K562 (cell line): Measurements from ENCODE around the gene RAD17. TPM values are rescaled to one million over a fixed set of nuclear protein-coding genes. Genes with fewer than 3 reads are reported as not detected.

Experiments used
- ATAC-seq: fragments of 200-7000 bp; cut with Tn5 transposase; 3 replicates; pipeline ENCODE4 v1.9.1; 2020; ENCODE audit warnings: moderate library complexity
- Bru-seq: library from RNA; stranded (reverse); fragments of 400-500 nt; gene quantifications from one replicate; lab custom pipeline; 2021; lab: Mats Ljungman, UMichigan
- BruChase-seq, 2 experiments: library from RNA; stranded (reverse); fragments of 400-500 nt; gene quantifications; one replicate each; lab custom pipeline; 2021; lab: Mats Ljungman, UMichigan
- BruUV-seq: library from RNA; stranded (reverse); fragments of 400-500 nt; replicated peaks from 2 replicates; lab custom pipeline; 2021; lab: Mats Ljungman, UMichigan
- CTCF ChIA-PET: fragments of 300-600 bp; formaldehyde crosslinking; extraction: SDS; loops from one replicate; lab custom pipeline; 2021; ENCODE audit warnings: low intra/inter-chr PET ratio; lab: Yijun Ruan, JAX
- POLR2A ChIA-PET: fragments of 300-600, 350-650 bp; sonication (Branson Sonifier 250); formaldehyde crosslinking; extraction: SDS; loops from one replicate; lab custom pipeline; 2021; ENCODE audit warnings: antibody characterized with exemption, inconsistent platforms; lab: Yijun Ruan, JAX
- DNase-seq, 4 experiments: peaks; one replicate each; pipeline versions ENCODE4 v3.0.0 to v3.0.0-alpha.2; 2011 to 2018; ENCODE audit warnings: low spot score in 3 of 4, mixed read lengths in 3 of 4; ENCODE audit errors: extremely low read depth in 1 of 4
- FAIRE-seq: peaks from 2 replicates; lab custom pipeline; 2011; peaks lifted over from hg19 to GRCh38; lab: Jason Lieb, UNC
- H2AFZ ChIP-seq: 2 replicates; pipeline ENCODE4 v1.6.0; 2011; ENCODE audit warnings: low read depth, low read length, control low read depth, inconsistent platforms
- H3K27ac ChIP-seq: fragments of 200-600 bp; 3 replicates; pipeline ENCODE4 v1.8.0; 2011; ENCODE audit warnings: low read depth, mild to moderate bottlenecking, control low read depth, inconsistent platforms, low read length, moderate library complexity, mixed read lengths; ENCODE audit errors: extremely low read depth
- H3K27me3 ChIP-seq, 2 experiments: fragments of 300-600 bp in 1 of 2; 2 replicates in 1 of 2; 3 replicates in 1 of 2; pipeline versions ENCODE4 v1.6.0 to v1.8.0; 2011; ENCODE audit warnings: inconsistent platforms in 2 of 2, low read length in 2 of 2, mild to moderate bottlenecking in 1 of 2, mixed read lengths in 1 of 2, moderate library complexity in 1 of 2; ENCODE audit not compliant: control insufficient read depth in 2 of 2, insufficient read depth in 2 of 2
- H3K36me3 ChIP-seq: fragments of 300-600 bp; 3 replicates; pipeline ENCODE4 v1.8.0; 2011; ENCODE audit warnings: mild to moderate bottlenecking, low read length, inconsistent platforms; ENCODE audit not compliant: control insufficient read depth, insufficient read depth
- H3K4me1 ChIP-seq, 2 experiments: fragments of 200-600 bp in 1 of 2; replicated peaks in 1 of 2; 2 replicates in 1 of 2; 3 replicates in 1 of 2; pipeline versions ENCODE4 v1.5.1 to v1.8.0; 2011; ENCODE audit warnings: inconsistent platforms in 2 of 2, low read length in 2 of 2, mild to moderate bottlenecking in 1 of 2, mixed read lengths in 1 of 2, moderate library complexity in 1 of 2; ENCODE audit not compliant: control insufficient read depth in 2 of 2, insufficient read depth in 2 of 2
- H3K4me2 ChIP-seq: 2 replicates; pipeline ENCODE4 v1.6.1; 2011; ENCODE audit warnings: low read length, control low read depth, inconsistent platforms, mixed read lengths; ENCODE audit not compliant: insufficient read depth
- H3K4me3 ChIP-seq: fragments of 200-600 bp; sonication (generic), shearing (Covaris generic); 2 replicates; pipeline ENCODE4 v1.5.1; 2016; ENCODE audit warnings: control low read depth, inconsistent platforms
- H3K79me2 ChIP-seq: fragments of 200-600 bp; 3 replicates; pipeline ENCODE4 v1.8.0; 2011; ENCODE audit warnings: low read length, inconsistent platforms; ENCODE audit not compliant: control insufficient read depth, insufficient read depth
- H3K9ac ChIP-seq, 2 experiments: 2 replicates each; pipeline versions ENCODE4 v1.6.0 to v1.6.1; 2011; ENCODE audit warnings: low read depth in 2 of 2, low read length in 2 of 2, control low read depth in 1 of 2, inconsistent platforms in 1 of 2, mild to moderate bottlenecking in 1 of 2, mixed read lengths in 1 of 2; ENCODE audit not compliant: insufficient read depth in 1 of 2
- H3K9me1 ChIP-seq: one replicate; pipeline ENCODE4 v1.6.0; 2011; ENCODE audit warnings: inconsistent platforms, mild to moderate bottlenecking, low read length, moderate library complexity; ENCODE audit not compliant: control insufficient read depth, insufficient read depth
- H3K9me3 ChIP-seq: replicated peaks from 2 replicates; pipeline ENCODE4 v1.5.1; 2011; ENCODE audit warnings: low read depth, low read length, inconsistent platforms; ENCODE audit not compliant: control insufficient read depth, insufficient read depth
- H4K20me1 ChIP-seq: replicated peaks from 2 replicates; pipeline ENCODE4 v1.6.1; 2011; ENCODE audit warnings: low read length, inconsistent platforms, mixed read lengths; ENCODE audit not compliant: control insufficient read depth, insufficient read depth
- ARID3B ChIP-seq: fragments of 250-450 bp; sonication (Bioruptor Pico); IDR thresholded peaks from 2 replicates; pipeline ENCODE4 v1.4.0; 2020; ENCODE audit warnings: borderline replicate concordance
- CREM ChIP-seq: IDR thresholded peaks from 2 replicates; pipeline ENCODE4 v1.6.1; 2014; ENCODE audit warnings: antibody characterized with exemption, low read depth
- NFE2 ChIP-seq: IDR thresholded peaks from 2 replicates; pipeline ENCODE4 v1.6.1; 2014; ENCODE audit warnings: antibody characterized with exemption, low read depth
- RBFOX2 ChIP-seq: fragments of 200-400 bp; formaldehyde crosslinking; IDR thresholded peaks from 2 replicates; pipeline ENCODE4 v1.6.1; 2017; ENCODE audit warnings: low read depth, mild to moderate bottlenecking, low read length, moderate library complexity
- RUNX1 ChIP-seq: sonication (generic); IDR thresholded peaks from 2 replicates; pipeline ENCODE4 v1.6.1; 2016; ENCODE audit warnings: antibody characterized with exemption, low read depth
- TOE1 ChIP-seq, 2 experiments: fragments of 450-650 bp in 1 of 2; sonication (generic) in 1 of 2; formaldehyde crosslinking in 1 of 2; IDR thresholded peaks; 2 replicates each; pipeline versions ENCODE4 v1.7.1 to v1.8.0; 2016 to 2022; ENCODE audit warnings: borderline replicate concordance in 2 of 2, mild to moderate bottlenecking in 2 of 2, antibody characterized with exemption in 1 of 2, inconsistent platforms in 1 of 2, low read depth in 1 of 2, missing genetic modification reagents in 1 of 2, moderate library complexity in 1 of 2
- WGBS: fragments of 100-300 bp; shearing (Covaris generic); methylation state at CpG from one replicate; pipeline ENCODE4 v1.1.6; 2016; ENCODE audit warnings: low coverage, mixed read lengths; ENCODE audit not compliant: insufficient coverage; ENCODE audit errors: missing lambda C conversion rate; 5-methylcytosine and 5-hydroxymethylcytosine counted together
- in situ Hi-C: fragments of 300-500 bp; cut with MboI; formaldehyde crosslinking; loops from 4 replicates; pipeline ENCODE4 v1.15.0; 2018; ENCODE audit warnings: inconsistent platforms, mixed read lengths
- intact Hi-C: fragments of 100-400 bp; cut with micrococcal nuclease; formaldehyde crosslinking; loops from 2 replicates; pipeline ENCODE4 v1.14.2; 2022
- long read RNA-seq, 3 experiments: library from polyadenylated mRNA in 2 of 3; library from RNA in 1 of 3; unstranded in 2 of 3; stranded (forward) in 1 of 3; transcript quantifications; one replicate each; pipeline ENCODE4 v2.0.0, GENCODE V29; 2019 to 2022
- polyA minus RNA-seq, 3 experiments: library from RNA; depleted of rRNA, polyadenylated mRNA; stranded (reverse); fragments of >200 nt; gene quantifications; 2 replicates each; pipeline ENCODE4 v1.2.3, GENCODE V29; 2011
- polyA plus RNA-seq, 8 experiments: library from polyadenylated mRNA; depleted of rRNA in 4 of 8; stranded (reverse) in 5 of 8; unstranded in 3 of 8; fragments of >200 nt; fragmentation: Nextera tagmentation in 2 of 8; fragmentation: Illumina TruSeq in 1 of 8; extraction: Ambion mirVana in 2 of 8; extraction: Trizol in 1 of 8; gene quantifications; 2 replicates each; pipeline versions ENCODE4 v1.2.1 to v1.2.3, GENCODE V29; 2011 to 2014; ENCODE audit warnings: inconsistent platforms in 1 of 8, missing spikeins in 1 of 8
- total RNA-seq, 7 experiments: library from RNA; depleted of rRNA in 6 of 7; stranded (reverse); fragments of >200 nt in 6 of 7; fragmentation: Illumina TruSeq in 2 of 7; extraction: Trizol in 2 of 7; gene quantifications; 2 replicates each; pipeline versions ENCODE4 v1.2.1 to v1.2.3, GENCODE V29; 2011 to 2021; ENCODE audit warnings: low replicate concordance in 1 of 7
- TF ChIP-seq, protein P1 (sequence below): fragments of 450-650 bp; formaldehyde crosslinking; IDR thresholded peaks from 2 replicates; pipeline ENCODE4 v1.4.0; 2022; ENCODE audit warnings: missing genetic modification characterization

RAD17 gene, protein sequence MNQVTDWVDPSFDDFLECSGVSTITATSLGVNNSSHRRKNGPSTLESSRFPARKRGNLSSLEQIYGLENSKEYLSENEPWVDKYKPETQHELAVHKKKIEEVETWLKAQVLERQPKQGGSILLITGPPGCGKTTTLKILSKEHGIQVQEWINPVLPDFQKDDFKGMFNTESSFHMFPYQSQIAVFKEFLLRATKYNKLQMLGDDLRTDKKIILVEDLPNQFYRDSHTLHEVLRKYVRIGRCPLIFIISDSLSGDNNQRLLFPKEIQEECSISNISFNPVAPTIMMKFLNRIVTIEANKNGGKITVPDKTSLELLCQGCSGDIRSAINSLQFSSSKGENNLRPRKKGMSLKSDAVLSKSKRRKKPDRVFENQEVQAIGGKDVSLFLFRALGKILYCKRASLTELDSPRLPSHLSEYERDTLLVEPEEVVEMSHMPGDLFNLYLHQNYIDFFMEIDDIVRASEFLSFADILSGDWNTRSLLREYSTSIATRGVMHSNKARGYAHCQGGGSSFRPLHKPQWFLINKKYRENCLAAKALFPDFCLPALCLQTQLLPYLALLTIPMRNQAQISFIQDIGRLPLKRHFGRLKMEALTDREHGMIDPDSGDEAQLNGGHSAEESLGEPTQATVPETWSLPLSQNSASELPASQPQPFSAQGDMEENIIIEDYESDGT
- 56.1 and 66.3 TPM in 2 replicates for total RNA-seq (2011; cell fraction: chromatin; rRNA removed; ENCODE audit: low replicate concordance)
- total RNA-seq (2011; cell fraction: nucleolus; rRNA removed), result 61.0 and 79.1 TPM in 2 replicates
- 59.5 and 63.1 TPM in 2 replicates for total RNA-seq (2011; cell fraction: nucleoplasm; rRNA removed)
- total RNA-seq (2014; rRNA removed), result 21.1 and 36.7 TPM in 2 replicates
- total RNA-seq (2014; rRNA removed; fragmentation: Illumina TruSeq; extraction: Trizol), result 40.1 and 41.9 TPM in 2 replicates
- total RNA-seq (2015; rRNA removed; fragmentation: Illumina TruSeq; extraction: Trizol), result 33.6 and 40.7 TPM in 2 replicates
- total RNA-seq (2021), result 32.9 and 35.2 TPM in 2 replicates
- polyA plus RNA-seq (2011; rRNA removed), result 45.2 and 47.2 TPM in 2 replicates
- polyA plus RNA-seq (2011; cell fraction: cytosol; rRNA removed), result 15.7 and 17.9 TPM in 2 replicates
- polyA plus RNA-seq (2011; cell fraction: nucleus; rRNA removed), result 44.1 and 52.9 TPM in 2 replicates
- polyA plus RNA-seq (2012), result 20.4 and 31.9 TPM in 2 replicates
- polyA plus RNA-seq (2014; fragmentation: Illumina TruSeq; extraction: Trizol), result 40.9 and 50.1 TPM in 2 replicates
- 10 to 100 TPM; 25.6 to 44.4 TPM for polyA plus RNA-seq (2014; fragmentation: Nextera tagmentation; extraction: Ambion mirVana)
- polyA plus RNA-seq (2014; rRNA removed), result 35.6 and 39.0 TPM in 2 replicates
- 35.0 and 43.2 TPM in 2 replicates for polyA minus RNA-seq (2011; rRNA and poly(A)+ RNA removed)
- polyA minus RNA-seq (2011; cell fraction: cytosol; rRNA and poly(A)+ RNA removed), result 13.5 and 18.0 TPM in 2 replicates
- 45.4 and 55.8 TPM in 2 replicates for polyA minus RNA-seq (2011; cell fraction: nucleus; rRNA and poly(A)+ RNA removed)
- Bru-seq, nascent RNA, result percentile 78 among the genes with signal in this experiment
- BruChase-seq, experiment 1, labeled RNA remaining after a 2-hour chase, result percentile 82 among the genes with signal in this experiment
- percentile 83 among the genes with signal in this experiment for BruChase-seq, experiment 2, labeled RNA remaining after a 6-hour chase
- long read RNA-seq, experiment 1, transcript RAD17-204 (18 exons, 2,943 nt), result major isoform, 32 of 142 reads
- long read RNA-seq, experiment 1, transcript RAD17-219 (17 exons, 2,323 nt), result minor isoform, 8 of 142 reads
- long read RNA-seq, experiment 1, transcript RAD17-202 (17 exons, 3,164 nt), result minor isoform, 10 of 142 reads
- long read RNA-seq, experiment 1, transcript RAD17-220 (18 exons, 3,057 nt), result minor isoform, 11 of 142 reads
- long read RNA-seq, experiment 1, partial matches to known transcripts, result 15 of 142 reads
- long read RNA-seq, experiment 1, other reads (novel, unspliced or antisense), result 58 of 142 reads
- long read RNA-seq, experiment 2, partial matches to known transcripts, result 22 of 31 reads
- long read RNA-seq, experiment 2, other reads (novel, unspliced or antisense), result 7 of 31 reads
- long read RNA-seq, experiment 3, partial matches to known transcripts, result 7 of 21 reads
- long read RNA-seq, experiment 3, other reads (novel, unspliced or antisense), result 11 of 21 reads

GRCh38 chr5:69369340-69370121, at the start of gene RAD17, which contains the start of the genes AK6 and TAF9:
TSS of gene RAD17 (plus strand) at chr5:69369818. CDS start at chr5:69372209, 2,391 bp downstream.
TSS of gene AK6 (minus strand) at chr5:69369520. CDS start at chr5:69369490, 30 bp downstream.
TSS of gene TAF9 (minus strand) at chr5:69369520. CDS start at chr5:69365737, 3,783 bp downstream.
- H3K27me3 ChIP-seq, result no peaks in the 10 kb centered on the region
- H3K9ac ChIP-seq, result peak within 1 kb of the TSS; percentile 92 to 97
- no TSS peak for BruUV-seq
- H3K4me3 ChIP-seq, result peak within 1 kb of the TSS; percentile 70
- no peaks in the 10 kb centered on the region for H4K20me1 ChIP-seq
- peaks cover 41% of the 10 kb centered on the region for H3K36me3 ChIP-seq
- ATAC-seq, result peak; percentile 90
- FAIRE-seq, result peak; percentile 85
- no peaks in the 10 kb centered on the region for H3K9me3 ChIP-seq
- in situ Hi-C loops, result no loop called here
- peak within 1 kb of the TSS; percentile 96 for H3K4me2 ChIP-seq
- CTCF ChIA-PET, result no interaction called here
- H3K9me1 ChIP-seq, result no peaks in the 10 kb centered on the region
- DNase-seq, result peak; percentile 87 to 95 (median 90)
- peak within 1 kb of the TSS; percentile 97 for H2AFZ ChIP-seq
- H3K79me2 ChIP-seq, result peaks cover 84% of the 10 kb centered on the region
- H3K27ac ChIP-seq, result peak within 1 kb of the TSS; percentile 99
- POLR2A ChIA-PET, result interaction anchor here (0.8 to 1.4 kb wide), 6 partner anchors 9 to 276 kb away, joined by 3 to 6 read pairs (median 4); partner anchors contain the start of gene SLC30A5
- peaks cover 0 to 6% of the 10 kb centered on the region in 2 experiments; a peak in 4 of 5 replicates for H3K4me1 ChIP-seq
- intact Hi-C loops, result loop anchor here (2.0 kb wide), 2 partner anchors 275 to 327 kb away; partner anchors contain the start of gene SLC30A5
- WGBS, result under 1% methylated on average over 44 of the region's 66 CpGs
- TF ChIP-seq CREM (peak; percentile 83), RUNX1 (0 out of 2 replicates have a peak, but pooled peaks have one; percentile 10), NFE2 (peak; percentile 87), TOE1 (IDR thresholded peaks at IDR 0.05; ENCODE audit: borderline replicate concordance) (peak; percentile 92), TOE1 (CRISPR knock-in tag; IDR thresholded peaks at IDR 0.05; ENCODE audit: borderline replicate concordance, low read depth) (no peak), ARID3B (no peak), RBFOX2 (peak; percentile 96)
- TF ChIP-seq, protein P1, sequence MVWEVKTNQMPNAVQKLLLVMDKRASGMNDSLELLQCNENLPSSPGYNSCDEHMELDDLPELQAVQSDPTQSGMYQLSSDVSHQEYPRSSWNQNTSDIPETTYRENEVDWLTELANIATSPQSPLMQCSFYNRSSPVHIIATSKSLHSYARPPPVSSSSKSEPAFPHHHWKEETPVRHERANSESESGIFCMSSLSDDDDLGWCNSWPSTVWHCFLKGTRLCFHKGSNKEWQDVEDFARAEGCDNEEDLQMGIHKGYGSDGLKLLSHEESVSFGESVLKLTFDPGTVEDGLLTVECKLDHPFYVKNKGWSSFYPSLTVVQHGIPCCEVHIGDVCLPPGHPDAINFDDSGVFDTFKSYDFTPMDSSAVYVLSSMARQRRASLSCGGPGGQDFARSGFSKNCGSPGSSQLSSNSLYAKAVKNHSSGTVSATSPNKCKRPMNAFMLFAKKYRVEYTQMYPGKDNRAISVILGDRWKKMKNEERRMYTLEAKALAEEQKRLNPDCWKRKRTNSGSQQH, result peak; percentile 12; the same call in 1 of the 2 replicates
